DMS114 treated with DMSO at 0.1 percent for 48 hours (cell line): Measurements from ENCODE around the gene ITGB1BP1.
"Not testable (repeated sequence)": the region's sequence is repeated elsewhere in the genome, so short reads cannot be mapped to it uniquely, and the experiment has no call there.

Experiments used
- DNase-seq: peaks from one replicate; lab custom pipeline; 2025; ENCODE audit not compliant: unreplicated experiment; lab: John Stamatoyannopoulos, UW

The ITGB1BP1 gene

DNA sequence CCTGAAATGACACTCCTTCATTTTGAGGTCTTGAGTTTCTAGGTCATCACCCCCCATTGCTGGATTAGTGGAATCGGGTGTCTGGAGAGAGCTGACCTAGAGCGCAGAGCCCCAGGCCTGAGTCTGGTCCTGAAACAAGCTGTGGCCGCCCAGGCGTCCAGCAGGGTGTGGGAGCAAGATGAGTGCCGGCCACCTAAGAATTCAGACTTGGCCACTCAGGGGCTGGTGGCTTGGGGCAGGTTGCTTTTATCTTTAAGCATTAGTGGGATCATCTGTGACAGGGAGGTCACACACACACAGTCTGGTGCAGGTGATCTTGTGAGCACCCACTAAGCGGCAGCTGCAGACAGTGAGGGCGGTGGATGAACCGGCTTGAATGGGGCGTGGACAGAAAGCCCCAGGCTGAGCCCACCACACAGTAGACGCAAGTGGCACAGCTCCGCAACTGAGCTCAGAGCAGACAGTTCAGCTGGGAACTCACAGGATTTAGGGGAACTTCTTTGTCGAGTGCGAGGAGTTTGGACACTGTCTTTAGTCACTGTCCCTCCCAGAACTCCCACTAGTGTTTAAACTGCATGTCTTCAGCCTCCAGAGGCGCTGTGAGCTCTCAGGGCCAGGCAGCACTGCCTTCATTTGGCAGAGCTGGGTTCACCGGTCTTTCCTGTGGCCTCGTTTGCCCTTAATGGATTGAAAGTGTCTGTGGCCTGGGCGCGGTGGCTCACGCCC, 21.5 kb downstream of the ITGB1BP1 start:
- no peak for DNase-seq

DNA sequence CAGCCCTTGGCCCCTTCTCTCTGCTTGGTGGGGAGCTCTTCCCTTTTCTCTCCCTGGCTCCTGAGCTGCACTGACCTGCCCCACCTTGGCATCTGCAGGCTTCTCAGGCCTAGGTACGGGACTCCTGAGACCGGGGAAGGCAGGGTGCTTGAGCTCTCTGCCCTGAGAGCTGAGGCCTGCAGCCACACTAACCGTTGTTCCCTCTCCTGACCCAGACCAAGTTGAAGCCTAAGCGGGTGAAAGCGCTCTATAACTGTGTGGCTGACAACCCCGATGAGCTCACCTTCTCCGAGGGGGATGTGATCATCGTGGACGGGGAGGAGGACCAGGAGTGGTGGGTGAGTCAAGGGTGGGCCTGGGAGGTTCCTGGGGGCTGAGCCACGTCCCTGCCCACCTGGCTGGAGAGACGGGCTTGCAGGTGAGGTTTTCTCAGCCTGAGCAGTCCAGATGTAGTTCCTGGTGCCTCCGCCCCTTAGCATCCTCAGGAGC, 22.2 kb downstream of the ITGB1BP1 start:
- DNase-seq, result no peak

- no peak for DNase-seq
Measured at GRCh38 chr2:9400268-9401058, 22.9 kb downstream of the ITGB1BP1 start.

DNA sequence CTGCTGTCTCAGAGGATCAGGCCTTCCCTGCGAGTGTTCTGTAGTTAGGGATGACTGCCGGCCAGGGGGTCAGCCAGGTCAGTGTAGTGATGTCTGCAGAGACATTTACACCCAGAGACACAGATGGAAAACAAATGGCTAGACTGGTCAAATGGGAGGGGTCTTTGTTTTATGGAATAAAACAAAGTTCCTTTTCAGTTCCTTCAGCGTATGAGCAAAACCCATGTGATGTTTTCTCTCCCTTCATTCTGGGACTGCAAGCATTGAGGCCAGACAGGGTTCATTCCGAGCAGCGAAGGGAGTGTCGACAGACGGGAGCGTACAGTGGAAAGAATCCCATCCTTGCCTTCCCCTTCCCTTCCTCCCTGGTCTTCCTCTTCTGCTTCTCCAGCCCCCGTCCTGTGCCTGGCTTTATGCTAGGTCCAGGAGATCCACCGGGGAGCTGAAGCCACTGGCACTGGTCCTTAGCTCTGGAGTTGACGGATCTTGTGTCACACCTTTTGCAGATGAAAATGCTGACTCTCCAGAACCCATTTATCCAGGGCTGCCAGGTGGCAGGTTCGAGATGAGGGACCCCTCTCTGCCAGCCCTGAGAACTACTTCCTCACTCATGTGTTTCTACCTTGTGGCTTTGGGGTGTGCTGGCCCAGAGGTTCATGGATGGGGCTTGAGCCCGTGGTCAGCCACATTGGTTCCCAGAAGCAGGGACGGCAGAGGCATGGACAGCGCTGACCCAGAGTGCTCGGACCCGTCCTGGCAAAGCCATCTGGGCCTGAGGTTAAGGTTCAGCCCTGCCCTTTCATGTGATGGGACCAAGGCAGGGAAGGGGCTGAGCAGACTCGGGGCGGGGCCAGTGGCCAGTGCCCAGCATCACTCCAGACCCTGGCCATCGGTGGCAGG, 24.2 kb downstream of the ITGB1BP1 start:
- no peak for DNase-seq

DNA sequence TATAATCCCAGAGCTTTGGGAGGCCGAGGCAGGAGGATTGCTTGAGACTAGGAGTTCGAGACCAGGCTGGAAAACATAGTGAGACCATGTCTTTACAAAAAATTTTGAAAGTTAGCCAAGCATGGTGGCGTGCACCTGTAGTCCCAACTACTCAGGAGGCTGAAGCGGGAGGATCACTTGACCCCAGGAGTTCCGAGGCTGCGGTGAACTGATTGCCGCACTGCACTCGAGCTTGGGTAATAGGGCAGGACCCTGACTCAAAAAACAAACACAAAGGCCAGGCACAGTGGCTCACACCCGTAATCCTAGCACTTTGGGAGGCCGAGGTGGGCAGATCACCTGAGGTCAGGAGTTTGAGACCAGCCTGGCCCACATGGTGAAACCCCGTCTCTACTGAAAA, 25.1 kb downstream of the ITGB1BP1 start:
- DNase-seq, result not testable (repeated sequence)

DNA sequence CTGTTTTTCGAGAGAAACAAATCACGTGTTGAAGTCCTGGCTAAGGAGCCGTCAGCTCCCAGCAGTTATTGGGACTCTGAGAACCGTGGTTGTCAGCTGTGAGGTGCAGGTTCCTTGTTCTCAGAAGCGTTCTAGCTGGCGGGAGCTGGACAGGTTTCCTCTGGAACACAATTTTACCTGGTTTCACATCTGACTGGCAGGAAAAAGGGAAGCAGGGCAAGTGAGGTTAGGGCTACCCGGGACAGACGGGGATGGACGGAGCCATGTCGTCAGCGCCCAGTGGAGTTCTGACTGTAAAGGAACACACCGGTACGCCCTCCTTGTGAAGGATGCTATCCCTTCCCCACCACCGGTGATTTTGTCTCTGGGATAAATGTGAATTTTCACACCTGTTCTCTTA, 26.1 kb downstream of the ITGB1BP1 start:
- DNase-seq, result no peak

DNA sequence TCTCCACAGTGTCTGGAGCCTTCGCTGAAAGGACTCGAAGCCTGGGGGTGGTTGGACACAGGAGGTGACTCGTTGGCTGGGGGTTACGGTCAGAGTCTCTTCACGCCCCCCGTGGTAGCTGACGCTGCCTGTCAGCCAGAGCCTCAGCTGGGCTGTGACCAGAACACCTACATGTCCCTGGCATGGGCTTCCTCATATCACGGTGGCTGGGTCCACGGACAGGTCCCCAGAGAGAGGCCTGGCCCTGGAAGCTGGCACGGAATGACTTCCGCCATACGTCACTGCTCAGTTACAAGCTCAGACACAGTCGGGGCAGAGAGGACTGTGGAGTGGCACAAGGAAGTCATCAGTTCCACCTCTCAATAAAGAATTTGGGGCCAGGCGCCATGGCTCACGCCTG, 28.5 kb downstream of the ITGB1BP1 start:
- DNase-seq, result no peak

GRCh38 chr2:9392898-9393765, 30.2 kb downstream of the ITGB1BP1 start:
- DNase-seq, result no peak

- DNase-seq, result no peak
Measured at GRCh38 chr2:9391961-9392720, 31.2 kb downstream of the ITGB1BP1 start.

- DNase-seq, result no peak
Measured at GRCh38 chr2:9390991-9391390, 32.3 kb downstream of the ITGB1BP1 start.

DNA sequence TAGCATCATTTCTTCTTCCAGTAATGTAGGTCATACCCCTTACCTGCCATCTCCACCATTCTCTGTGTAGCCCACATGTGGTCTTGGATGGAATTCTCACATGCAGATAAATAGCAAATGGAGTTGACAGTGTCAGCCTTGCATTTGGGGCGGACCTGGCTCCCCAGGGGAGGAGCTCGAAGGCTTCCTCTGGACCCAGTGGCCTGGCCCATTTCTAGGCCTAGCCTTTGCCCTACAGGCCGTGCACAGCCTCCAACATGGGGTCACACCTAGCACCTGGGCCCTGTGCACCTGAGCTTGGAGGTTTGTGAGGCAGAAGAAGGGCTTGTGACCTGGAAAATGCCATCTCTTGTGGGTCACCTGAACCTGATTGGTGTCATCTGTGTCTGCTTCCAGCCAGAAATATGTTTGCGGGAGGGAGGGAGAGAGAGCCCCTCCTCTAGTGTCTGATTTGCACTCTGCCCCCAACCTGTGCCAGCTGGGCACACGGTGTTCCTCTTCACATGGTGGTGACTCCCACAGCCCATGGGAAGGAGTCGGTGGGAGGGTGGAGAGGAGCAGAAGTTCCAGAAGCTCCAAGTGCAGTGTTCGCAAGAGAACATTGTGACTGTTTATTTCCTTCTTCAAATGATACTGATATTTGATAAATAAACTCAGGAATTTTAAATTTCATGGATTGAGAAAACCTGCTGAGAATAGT, 33.0 kb downstream of the ITGB1BP1 start:
- no peak for DNase-seq

GRCh38 chr2:9388950-9389911, 34.1 kb downstream of the ITGB1BP1 start:
- DNase-seq, result no peak

GRCh38 chr2:9388199-9388681, 35.1 kb downstream of the ITGB1BP1 start:
- DNase-seq, result no peak

GRCh38 chr2:9385841-9386240, 37.5 kb downstream of the ITGB1BP1 start:
- no peak for DNase-seq

DNA sequence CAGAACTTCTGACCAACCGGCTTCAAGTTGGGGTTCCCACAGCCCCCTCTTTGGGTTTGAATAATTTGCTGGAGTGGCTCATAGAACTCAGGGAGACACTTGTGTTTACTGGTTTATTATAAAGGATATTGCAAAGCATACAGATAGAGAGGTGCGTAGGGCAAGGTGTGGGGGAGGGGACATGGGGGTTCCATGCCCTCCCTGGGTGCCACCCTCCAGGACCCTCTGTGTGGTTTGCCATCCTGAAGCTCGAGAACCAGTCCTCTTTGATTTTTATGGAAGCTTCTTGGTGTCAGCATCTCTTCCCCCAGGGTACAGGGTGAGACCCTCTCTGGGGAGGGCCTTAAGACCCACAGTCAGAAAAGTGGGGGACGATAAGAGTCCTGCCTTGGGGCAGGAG, 38.8 kb downstream of the ITGB1BP1 start:
- no peak for DNase-seq

- DNase-seq, result no peak
Measured at GRCh38 chr2:9382604-9383235, 40.6 kb downstream of the ITGB1BP1 start.
